ENCODE measurements around the gene GTF2A2.
"Not testable (repeated sequence)": the region's sequence is repeated elsewhere in the genome, so short reads cannot be mapped to it uniquely, and the experiment has no call there.

Gene GTF2A2

GRCh38 chr15:59644756-59645155 lies 12.6 kb downstream of the GTF2A2 start:
- Mint-ChIP-seq H3K4me1 (no peaks in the 10 kb centered on the region), H3K27ac (no peak overlapping the region), H3K4me3 (no peak overlapping the region), H3K9me3 (no peaks in the 10 kb centered on the region), H3K36me3 (peaks cover 20% of the 10 kb centered on the region), H3K27me3 (no peaks in the 10 kb centered on the region)
- ATAC-seq, result no peak

- peaks cover 32% of the 10 kb centered on the region for H3K36me3 Mint-ChIP-seq
- no peaks in the 10 kb centered on the region for H3K27me3 Mint-ChIP-seq
- no peak overlapping the region for H3K27ac Mint-ChIP-seq
- ATAC-seq, result no peak
- no peak overlapping the region for H3K4me3 Mint-ChIP-seq
- no peaks in the 10 kb centered on the region for H3K4me1 Mint-ChIP-seq
- no peaks in the 10 kb centered on the region for H3K9me3 Mint-ChIP-seq
Measured at GRCh38 chr15:59642351-59642750, 15.0 kb downstream of the GTF2A2 start.

- H3K27me3 Mint-ChIP-seq, result not testable (repeated sequence)
Measured at GRCh38 chr15:59637507-59637906, 19.8 kb downstream of the GTF2A2 start.

GRCh38 chr15:59636184-59636583 lies 21.1 kb downstream of the GTF2A2 start:
- H3K36me3 Mint-ChIP-seq, result peaks cover 32% of the 10 kb centered on the region

More at GRCh38 chr15:59637507-59637906, 19.8 kb downstream of the GTF2A2 start:
- H3K4me1 Mint-ChIP-seq, H3K9me3 Mint-ChIP-seq, ATAC-seq, H3K27ac Mint-ChIP-seq, H3K4me3 Mint-ChIP-seq: not testable (repeated sequence)
- H3K36me3 Mint-ChIP-seq, result peaks cover 32% of the 10 kb centered on the region

GRCh38 chr15:59632714-59633113 lies 24.6 kb downstream of the GTF2A2 start:
- Mint-ChIP-seq H3K4me3 (no peak overlapping the region), H3K36me3 (peaks cover 18% of the 10 kb centered on the region), H3K27ac (no peak overlapping the region), H3K27me3 (no peaks in the 10 kb centered on the region), H3K9me3 (no peaks in the 10 kb centered on the region), H3K4me1 (no peaks in the 10 kb centered on the region)
- no peak for ATAC-seq

More at GRCh38 chr15:59636184-59636583, 21.1 kb downstream of the GTF2A2 start:
- Mint-ChIP-seq H3K4me3 (no peak overlapping the region), H3K9me3 (no peaks in the 10 kb centered on the region), H3K27ac (no peak overlapping the region), H3K4me1 (no peaks in the 10 kb centered on the region), H3K27me3 (no peaks in the 10 kb centered on the region)
- no peak for ATAC-seq

- Mint-ChIP-seq H3K4me1 (no peaks in the 10 kb centered on the region), H3K27me3 (peaks cover 9% of the 10 kb centered on the region), H3K27ac (no peak overlapping the region), H3K4me3 (no peak overlapping the region), H3K36me3 (no peaks in the 10 kb centered on the region), H3K9me3 (no peaks in the 10 kb centered on the region)
- peak; percentile 88 for ATAC-seq
Measured at GRCh38 chr15:59622289-59622688, 35.0 kb downstream of the GTF2A2 start.

- no peak for ATAC-seq
- Mint-ChIP-seq H3K27ac (no peak overlapping the region), H3K36me3 (no peaks in the 10 kb centered on the region), H3K9me3 (no peaks in the 10 kb centered on the region), H3K27me3 (peaks cover 9% of the 10 kb centered on the region), H3K4me3 (no peak overlapping the region), H3K4me1 (peaks cover 12% of the 10 kb centered on the region)
Measured at GRCh38 chr15:59618406-59618805, 38.9 kb downstream of the GTF2A2 start.

- Mint-ChIP-seq H3K36me3 (peaks cover under 1% of the 10 kb centered on the region), H3K27ac (no peak overlapping the region), H3K4me1 (peaks cover 14% of the 10 kb centered on the region), H3K27me3 (peaks cover 11% of the 10 kb centered on the region), H3K9me3 (no peaks in the 10 kb centered on the region), H3K4me3 (no peak overlapping the region)
- ATAC-seq, result no peak
Measured at GRCh38 chr15:59616379-59616778, 40.9 kb downstream of the GTF2A2 start.

- peaks cover 17% of the 10 kb centered on the region for H3K27me3 Mint-ChIP-seq
- peaks cover 4% of the 10 kb centered on the region for H3K9me3 Mint-ChIP-seq
- peaks cover 19% of the 10 kb centered on the region for H3K4me1 Mint-ChIP-seq
- H3K36me3 Mint-ChIP-seq, result peaks cover 6% of the 10 kb centered on the region
- H3K27ac Mint-ChIP-seq, result peak overlapping the region; percentile 80
- no peak for ATAC-seq
- peak overlapping the region; percentile 56 for H3K4me3 Mint-ChIP-seq
Measured at GRCh38 chr15:59615661-59616060, 41.7 kb downstream of the GTF2A2 start.

GRCh38 chr15:59614153-59614552 lies 43.2 kb downstream of the GTF2A2 start:
- Mint-ChIP-seq H3K4me1 (peaks cover 19% of the 10 kb centered on the region), H3K36me3 (peaks cover 6% of the 10 kb centered on the region), H3K27me3 (peaks cover 14% of the 10 kb centered on the region), H3K4me3 (no peak overlapping the region), H3K27ac (no peak overlapping the region), H3K9me3 (peaks cover 4% of the 10 kb centered on the region)
- ATAC-seq, result no peak

- Mint-ChIP-seq H3K36me3 (peaks cover 6% of the 10 kb centered on the region), H3K27me3 (peaks cover 18% of the 10 kb centered on the region), H3K4me3 (no peak within 1 kb of the TSS), H3K9me3 (peaks cover 4% of the 10 kb centered on the region), H3K27ac (peak within 1 kb of the TSS; percentile 75), H3K4me1 (peaks cover 19% of the 10 kb centered on the region)
- no peak for ATAC-seq
Measured at GRCh38 chr15:59611276-59612260, 45.7 kb downstream of the GTF2A2 start, which contains the start of gene GCNT3. Gene GCNT3 (plus strand): TSS chr15:59611783. CDS start chr15:59618239, 6,456 bp downstream.

- H3K36me3 Mint-ChIP-seq, result peaks cover 6% of the 10 kb centered on the region
- H3K4me1 Mint-ChIP-seq, result peaks cover 10% of the 10 kb centered on the region
- peaks cover 18% of the 10 kb centered on the region for H3K27me3 Mint-ChIP-seq
- ATAC-seq, result no peak
- H3K27ac Mint-ChIP-seq, result no peak overlapping the region
- no peak overlapping the region for H3K4me3 Mint-ChIP-seq
- peaks cover 4% of the 10 kb centered on the region for H3K9me3 Mint-ChIP-seq
Measured at GRCh38 chr15:59609730-59610712, 47.3 kb downstream of the GTF2A2 start.

GRCh38 chr15:59605994-59606393 lies 51.3 kb downstream of the GTF2A2 start:
- ATAC-seq, result no peak

GRCh38 chr15:59598461-59598860 lies 58.9 kb downstream of the GTF2A2 start:
- Mint-ChIP-seq H3K4me3 (no peak overlapping the region), H3K36me3 (no peaks in the 10 kb centered on the region), H3K27ac (no peak overlapping the region), H3K4me1 (no peaks in the 10 kb centered on the region), H3K9me3 (peaks cover 3% of the 10 kb centered on the region), H3K27me3 (peaks cover 11% of the 10 kb centered on the region)
- no peak for ATAC-seq

More at GRCh38 chr15:59605994-59606393, 51.3 kb downstream of the GTF2A2 start:
- Mint-ChIP-seq H3K4me3 (no peak overlapping the region), H3K36me3 (peaks cover under 1% of the 10 kb centered on the region), H3K9me3 (peaks cover 10% of the 10 kb centered on the region), H3K27ac (no peak overlapping the region), H3K4me1 (peaks cover 2% of the 10 kb centered on the region), H3K27me3 (peaks cover 11% of the 10 kb centered on the region)

- Mint-ChIP-seq H3K9me3 (peaks cover 3% of the 10 kb centered on the region), H3K27me3 (peaks cover 14% of the 10 kb centered on the region), H3K4me3 (no peak overlapping the region), H3K27ac (no peak overlapping the region), H3K4me1 (no peaks in the 10 kb centered on the region), H3K36me3 (no peaks in the 10 kb centered on the region)
- no peak for ATAC-seq
Measured at GRCh38 chr15:59596640-59597039, 60.7 kb downstream of the GTF2A2 start.
